OCI-LY7 (cell line): ENCODE measurements around the gene TARS3. TPM values are rescaled to one million over a fixed set of nuclear protein-coding genes. Genes with fewer than 3 reads are reported as not detected.
A peak's percentile ranks its signal among the peaks of the same experiment; 100 is the strongest.

ENCODE experiments used
- BruUV-seq: library from RNA; stranded (reverse); fragments of 400-500 nt; replicated peaks from 2 replicates; lab custom pipeline; 2021; lab: Mats Ljungman, UMichigan
- CTCF ChIA-PET: fragments of 300-600 bp; sonication (Branson Sonifier 250); formaldehyde crosslinking; loops from one replicate; lab custom pipeline; 2022; ENCODE audit warnings: antibody characterized with exemption; ENCODE audit not compliant: unreplicated experiment; lab: Charles Lee
- POLR2A ChIA-PET: fragments of 300-600 bp; sonication (Branson Sonifier 250); formaldehyde crosslinking; loops from one replicate; lab custom pipeline; 2022; ENCODE audit warnings: antibody characterized with exemption; lab: Charles Lee
- DNase-seq: peaks from one replicate; pipeline ENCODE4 v3.0.0-alpha.2; 2015; ENCODE audit warnings: low spot score
- H2AFZ ChIP-seq: fragments of 200-600 bp; sonication (generic), shearing (Covaris generic); 2 replicates; pipeline ENCODE4 v1.6.1; 2014; ENCODE audit warnings: mild to moderate bottlenecking, antibody characterized with exemption, low read length, moderate library complexity
- H3K27ac ChIP-seq: fragments of 200-600 bp; sonication (generic); 2 replicates; pipeline ENCODE4 v1.5.1; 2014; ENCODE audit warnings: mixed run types, low read depth, mild to moderate bottlenecking, moderate library complexity, low read length, inconsistent platforms; ENCODE audit not compliant: poor library complexity, severe bottlenecking
- H3K36me3 ChIP-seq: fragments of 200-600 bp; sonication (generic); 2 replicates; pipeline ENCODE4 v1.6.1; 2014; ENCODE audit warnings: mild to moderate bottlenecking, antibody characterized with exemption, low read length, moderate library complexity, mixed read lengths; ENCODE audit not compliant: insufficient read depth
- H3K4me1 ChIP-seq: fragments of 200-600 bp; sonication (generic); 2 replicates; pipeline ENCODE4 v1.5.1; 2014; ENCODE audit warnings: mild to moderate bottlenecking, low read length; ENCODE audit not compliant: insufficient read depth, poor library complexity, severe bottlenecking
- H3K4me2 ChIP-seq: fragments of 200-600 bp; sonication (generic); 2 replicates; pipeline ENCODE4 v1.6.1; 2014; ENCODE audit warnings: mild to moderate bottlenecking, low read length
- H3K4me3 ChIP-seq: fragments of 200-600 bp; sonication (generic); 2 replicates; pipeline ENCODE4 v1.5.1; 2014; ENCODE audit warnings: mild to moderate bottlenecking, low read depth, low read length; ENCODE audit not compliant: poor library complexity, severe bottlenecking
- H3K79me2 ChIP-seq: fragments of 200-600 bp; sonication (generic); 2 replicates; pipeline ENCODE4 v1.6.1; 2016; ENCODE audit warnings: low read depth, mild to moderate bottlenecking, low read length, moderate library complexity, mixed read lengths; ENCODE audit not compliant: insufficient read depth
- H3K9me2 ChIP-seq: fragments of 200-600 bp; sonication (generic); 2 replicates; pipeline ENCODE4 v1.6.1; 2016; ENCODE audit warnings: mild to moderate bottlenecking, low read length, mixed read lengths; ENCODE audit not compliant: insufficient read depth
- H3K9me3 ChIP-seq: fragments of 200-600 bp; sonication (generic); 2 replicates; pipeline ENCODE4 v1.6.1; 2014; ENCODE audit warnings: mild to moderate bottlenecking, mixed run types, low read length, mixed read lengths
- H4K20me1 ChIP-seq: fragments of 200-600 bp; sonication (generic); 2 replicates; pipeline ENCODE4 v1.6.1; 2014; ENCODE audit warnings: mild to moderate bottlenecking, antibody characterized with exemption, low read length, moderate library complexity, mixed read lengths; ENCODE audit not compliant: insufficient read depth
- EZH2phosphoT487 ChIP-seq: fragments of 200-600 bp; sonication (generic); IDR thresholded peaks from 2 replicates; pipeline ENCODE4 v1.6.1; 2018; ENCODE audit warnings: low read depth, borderline replicate concordance, mild to moderate bottlenecking, mixed run types, antibody characterized with exemption, low read length, moderate library complexity, mixed read lengths
- intact Hi-C: fragments of 100-400 bp; cut with micrococcal nuclease; formaldehyde crosslinking; loops from one replicate; pipeline ENCODE4 v1.10.0; 2022; ENCODE audit not compliant: unreplicated experiment
- total RNA-seq, 2 experiments: library from RNA; depleted of rRNA in 1 of 2; stranded (reverse); fragments of >200 nt in 1 of 2; shearing (Covaris generic) in 1 of 2; gene quantifications; 2 replicates each; pipeline ENCODE4 v1.2.3, GENCODE V29; 2014 to 2022
- TF ChIP-seq, protein P1 (sequence below): fragments of 200-600 bp; sonication (generic); conservative IDR thresholded peaks from 2 replicates; pipeline ENCODE4 v1.5.1; 2014; ENCODE audit warnings: mild to moderate bottlenecking, antibody characterized with exemption, low read length, moderate library complexity, mixed read lengths

TARS3 gene
- total RNA-seq, 2 experiments from 2014 or later, result 7.1 to 11.0 TPM

DNA sequence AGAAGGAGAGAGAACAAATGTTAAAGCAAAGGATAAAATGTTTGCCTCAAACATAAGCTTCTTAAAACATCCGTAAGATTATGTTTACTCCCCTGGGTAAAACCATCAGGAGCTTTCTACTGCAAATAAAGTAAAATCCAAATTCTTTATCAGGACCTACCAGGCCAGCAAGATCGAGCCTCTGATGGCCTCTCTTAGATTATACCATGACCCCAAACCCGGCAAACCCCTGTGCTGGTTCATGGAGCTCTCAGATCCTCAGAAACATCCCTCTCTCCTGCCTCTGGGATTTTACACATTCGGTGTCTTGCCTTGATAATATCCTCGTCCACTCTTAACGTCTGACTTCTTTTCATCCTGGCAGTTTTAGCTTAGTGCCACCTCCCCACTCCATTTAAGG is 7.5 kb upstream of the TARS3 start:
- H3K27ac ChIP-seq, result no peak overlapping the region
- H4K20me1 ChIP-seq, result no peaks in the 10 kb centered on the region
- no peaks in the 10 kb centered on the region for H3K4me1 ChIP-seq
- no peaks in the 10 kb centered on the region for H3K79me2 ChIP-seq
- TF ChIP-seq, protein P1, sequence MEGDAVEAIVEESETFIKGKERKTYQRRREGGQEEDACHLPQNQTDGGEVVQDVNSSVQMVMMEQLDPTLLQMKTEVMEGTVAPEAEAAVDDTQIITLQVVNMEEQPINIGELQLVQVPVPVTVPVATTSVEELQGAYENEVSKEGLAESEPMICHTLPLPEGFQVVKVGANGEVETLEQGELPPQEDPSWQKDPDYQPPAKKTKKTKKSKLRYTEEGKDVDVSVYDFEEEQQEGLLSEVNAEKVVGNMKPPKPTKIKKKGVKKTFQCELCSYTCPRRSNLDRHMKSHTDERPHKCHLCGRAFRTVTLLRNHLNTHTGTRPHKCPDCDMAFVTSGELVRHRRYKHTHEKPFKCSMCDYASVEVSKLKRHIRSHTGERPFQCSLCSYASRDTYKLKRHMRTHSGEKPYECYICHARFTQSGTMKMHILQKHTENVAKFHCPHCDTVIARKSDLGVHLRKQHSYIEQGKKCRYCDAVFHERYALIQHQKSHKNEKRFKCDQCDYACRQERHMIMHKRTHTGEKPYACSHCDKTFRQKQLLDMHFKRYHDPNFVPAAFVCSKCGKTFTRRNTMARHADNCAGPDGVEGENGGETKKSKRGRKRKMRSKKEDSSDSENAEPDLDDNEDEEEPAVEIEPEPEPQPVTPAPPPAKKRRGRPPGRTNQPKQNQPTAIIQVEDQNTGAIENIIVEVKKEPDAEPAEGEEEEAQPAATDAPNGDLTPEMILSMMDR, result no peak
- TF ChIP-seq EZH2phosphoT487, result no peak
- CTCF ChIA-PET, result no interaction called here
- H3K4me2 ChIP-seq, result no peak overlapping the region
- POLR2A ChIA-PET, result interaction anchor here (0.6 to 1.2 kb wide), 4 partner anchors 11 to 1195 kb away, joined by 3 to 4 read pairs (median 4); no protein-coding TSS in a partner anchor
- no peaks in the 10 kb centered on the region for H3K9me3 ChIP-seq
- no peak for DNase-seq
- H3K4me3 ChIP-seq, result no peak overlapping the region
- H3K9me2 ChIP-seq, result no peaks in the 10 kb centered on the region
- no peak overlapping the region for H2AFZ ChIP-seq
- intact Hi-C loops, result no loop called here
- no peaks in the 10 kb centered on the region for H3K36me3 ChIP-seq
- no TSS peak for BruUV-seq

DNA sequence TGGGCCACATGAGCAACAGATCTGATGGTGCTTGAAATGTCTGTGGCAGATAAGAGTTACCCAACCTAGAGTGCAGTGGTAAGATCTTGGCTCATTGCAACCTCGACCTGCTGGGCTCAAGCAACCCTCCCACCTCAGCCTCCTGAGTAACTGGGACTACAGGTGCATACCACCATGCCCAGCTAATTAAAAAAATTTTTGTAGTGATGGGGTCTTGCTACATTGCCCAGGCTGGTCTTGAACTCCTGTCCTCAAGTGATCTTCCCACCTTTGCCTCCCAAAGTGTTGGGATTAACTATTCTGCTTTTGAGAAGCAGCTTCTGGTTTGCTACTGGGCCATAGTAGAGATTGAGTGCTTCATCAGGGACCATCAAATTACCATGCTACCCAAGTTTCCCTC is 2.9 kb upstream of the TARS3 start:
- Histone ChIP-seq H3K4me1 (peaks cover 16% of the 10 kb centered on the region), H4K20me1 (no peaks in the 10 kb centered on the region), H3K79me2 (no peaks in the 10 kb centered on the region), H3K4me2 (no peak overlapping the region), H3K27ac (no peak overlapping the region), H2AFZ (no peak overlapping the region), H3K9me3 (no peaks in the 10 kb centered on the region), H3K4me3 (no peak overlapping the region), H3K36me3 (peaks cover under 1% of the 10 kb centered on the region), H3K9me2 (no peaks in the 10 kb centered on the region)
- TF ChIP-seq EZH2phosphoT487, result no peak
- TF ChIP-seq, protein P1, result no peak
- POLR2A ChIA-PET, result no interaction called here
- DNase-seq, result no peak
- intact Hi-C loops, result loop anchor here (1.0 kb wide), 1 partner anchor 14 kb away; no protein-coding TSS in a partner anchor
- CTCF ChIA-PET, result no interaction called here
- BruUV-seq, result no TSS peak

DNA sequence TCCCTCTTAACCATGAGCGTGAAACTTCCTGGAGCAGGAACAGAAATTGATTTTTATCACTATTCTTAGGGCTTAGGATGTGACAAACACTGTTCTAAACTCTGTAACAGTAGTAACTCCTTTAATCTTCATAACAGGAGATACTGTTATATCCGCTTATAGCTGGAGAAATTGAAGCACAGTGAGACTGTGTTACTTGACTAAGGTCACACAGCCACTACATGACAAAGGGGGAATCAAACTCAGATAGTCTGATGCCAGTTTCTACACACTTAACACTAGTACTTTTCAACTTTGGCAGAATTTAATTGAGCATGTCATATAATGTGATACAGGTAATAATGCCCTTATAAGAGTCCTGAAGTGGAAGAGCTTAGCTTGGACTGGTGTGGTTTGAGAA is 800 bp upstream of the TARS3 start:
- H3K27ac ChIP-seq, result no peak overlapping the region
- no peak for TF ChIP-seq EZH2phosphoT487
- TF ChIP-seq, protein P1, result no peak
- H3K79me2 ChIP-seq, result no peaks in the 10 kb centered on the region
- ChIA-PET CTCF (no interaction called here), POLR2A (no interaction called here)
- no peak for DNase-seq
- H3K4me3 ChIP-seq, result no peak overlapping the region
- no peaks in the 10 kb centered on the region for H3K9me2 ChIP-seq
- peaks cover 22% of the 10 kb centered on the region for H3K36me3 ChIP-seq
- peak overlapping the region; percentile 7; the same call in 1 of the 2 replicates for H2AFZ ChIP-seq
- 0 out of 2 replicates have a peak overlapping the region, but pooled peaks have one; percentile 28 for H3K4me2 ChIP-seq
- H3K4me1 ChIP-seq, result peaks cover 16% of the 10 kb centered on the region
- BruUV-seq, result no TSS peak
- intact Hi-C loops, result no loop called here
- no peaks in the 10 kb centered on the region for H3K9me3 ChIP-seq
- no peaks in the 10 kb centered on the region for H4K20me1 ChIP-seq
